Tongue (tissue), 3 donors: ENCODE measurements around the gene TNNT1. TPM values are rescaled to one million over a fixed set of nuclear protein-coding genes. Genes with fewer than 3 reads are reported as not detected.

ENCODE experiments used
- DNase-seq: peaks from one replicate; pipeline ENCODE4 v3.0.0-alpha.2; 2015
- small RNA-seq: library from RNA; depleted of rRNA; stranded (forward); fragments of <200 nt; gene quantifications from one replicate; pipeline ENCODE3, GENCODE V24; 2014; ENCODE audit warnings: low replicate concordance
- total RNA-seq: library from RNA; depleted of rRNA; stranded (reverse); fragments of >200 nt; gene quantifications from one replicate; pipeline ENCODE4 v1.2.3, GENCODE V29; 2014

TNNT1 gene
- total RNA-seq, 1 donor from 2014 or later = 338 TPM

DNA sequence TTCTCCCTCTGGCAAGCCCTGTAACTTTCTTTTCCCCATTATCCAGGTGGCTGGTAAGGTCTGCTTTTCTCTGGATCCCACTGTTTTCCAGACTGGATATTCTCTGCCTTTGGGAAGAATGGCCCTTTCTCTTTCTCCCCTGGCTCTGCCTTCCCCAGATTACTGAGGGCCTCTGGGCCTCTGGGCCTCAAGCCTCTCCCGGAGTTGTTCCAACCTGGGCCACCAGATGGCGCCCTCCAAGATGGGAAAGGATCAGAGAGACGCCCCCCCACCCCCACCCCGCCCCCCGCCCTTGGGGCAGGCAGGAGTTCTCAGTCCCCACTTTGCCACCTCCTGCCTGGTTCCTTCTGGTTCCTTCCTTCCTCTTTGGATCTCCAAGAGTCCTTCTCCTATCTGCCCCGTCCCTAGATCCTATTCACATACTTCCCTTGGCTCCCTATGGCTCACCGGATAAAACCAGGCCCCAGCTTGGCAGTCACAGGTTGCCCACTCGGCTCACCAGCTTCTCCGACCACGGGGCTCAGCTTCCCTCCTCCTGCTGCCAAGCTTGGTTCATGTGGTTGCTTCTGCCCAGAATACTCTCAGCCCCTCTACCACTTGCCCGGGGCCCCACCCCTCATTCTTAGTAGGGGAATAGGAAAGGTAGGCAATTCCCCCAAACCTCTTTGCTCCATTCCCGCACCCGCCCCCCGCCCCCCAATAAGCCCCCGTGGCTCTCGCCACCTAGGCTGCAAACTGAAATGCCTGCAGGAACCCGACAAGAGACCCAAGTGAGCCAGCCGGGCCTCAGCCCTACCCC, 60.3 kb downstream of the TNNT1 start:
- peak; percentile 87 for DNase-seq

DNA sequence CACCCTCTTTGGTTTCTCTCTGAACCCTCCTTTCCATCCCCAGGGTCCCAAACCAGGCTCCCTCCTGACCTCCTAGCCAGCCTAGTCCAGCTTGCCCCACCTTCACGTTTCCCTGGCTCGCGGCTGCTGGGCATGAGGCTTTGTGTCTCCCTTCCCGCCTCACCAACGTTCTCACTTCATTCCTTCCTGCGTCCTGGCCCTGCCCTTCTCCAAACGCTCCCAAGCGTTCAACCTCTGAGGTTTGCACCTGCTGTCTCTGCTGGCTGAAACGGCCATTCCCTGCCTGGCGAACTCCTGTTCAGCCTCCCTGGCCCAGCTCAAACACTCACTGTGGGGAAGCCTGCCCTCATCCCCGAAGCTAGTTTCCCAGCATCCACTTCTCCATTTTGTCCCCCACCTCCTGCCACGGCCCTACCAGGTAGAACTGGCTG, 61.0 kb downstream of the TNNT1 start:
- no peak for DNase-seq

- DNase-seq = no peak
Measured at GRCh38 chr19:55087542-55087901, 61.5 kb downstream of the TNNT1 start.

DNA sequence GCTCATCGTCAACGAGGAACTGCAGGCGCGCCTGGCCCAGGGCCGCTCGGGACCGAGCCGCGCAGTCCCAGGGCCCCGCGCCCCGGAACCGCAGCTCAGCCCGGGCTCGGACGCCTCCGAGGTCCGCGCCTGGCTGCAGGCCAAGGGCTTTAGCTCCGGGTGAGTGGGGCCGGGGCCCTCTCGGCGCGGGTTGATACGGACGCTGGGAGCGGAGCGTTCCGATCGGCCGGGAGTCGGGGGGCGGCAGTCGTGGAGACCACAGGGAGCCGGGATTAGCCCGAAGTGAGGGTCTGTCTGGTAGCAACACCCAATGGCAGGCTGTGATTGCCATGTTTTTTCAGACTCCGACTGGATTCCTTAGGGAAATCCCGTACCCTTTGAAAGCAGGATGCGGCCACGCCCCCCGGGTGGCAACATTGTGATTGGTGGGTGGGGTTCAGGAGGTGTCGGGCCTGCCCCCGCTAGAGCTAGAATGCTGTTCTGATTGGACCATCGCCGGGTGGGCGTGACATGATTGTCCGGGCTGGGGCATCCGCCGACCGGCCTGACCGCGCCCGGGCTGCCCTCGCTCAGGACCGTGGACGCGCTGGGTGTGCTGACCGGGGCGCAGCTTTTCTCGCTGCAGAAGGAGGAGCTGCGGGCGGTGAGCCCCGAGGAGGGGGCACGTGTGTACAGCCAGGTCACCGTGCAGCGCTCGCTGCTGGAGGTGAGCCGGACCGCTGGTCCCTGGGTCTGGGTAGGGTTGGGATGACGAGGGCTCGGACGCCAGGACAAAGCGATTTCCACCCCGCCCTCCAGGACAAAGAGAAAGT, 62.1 kb downstream of the TNNT1 start:
- DNase-seq = peak; percentile 92

DNA sequence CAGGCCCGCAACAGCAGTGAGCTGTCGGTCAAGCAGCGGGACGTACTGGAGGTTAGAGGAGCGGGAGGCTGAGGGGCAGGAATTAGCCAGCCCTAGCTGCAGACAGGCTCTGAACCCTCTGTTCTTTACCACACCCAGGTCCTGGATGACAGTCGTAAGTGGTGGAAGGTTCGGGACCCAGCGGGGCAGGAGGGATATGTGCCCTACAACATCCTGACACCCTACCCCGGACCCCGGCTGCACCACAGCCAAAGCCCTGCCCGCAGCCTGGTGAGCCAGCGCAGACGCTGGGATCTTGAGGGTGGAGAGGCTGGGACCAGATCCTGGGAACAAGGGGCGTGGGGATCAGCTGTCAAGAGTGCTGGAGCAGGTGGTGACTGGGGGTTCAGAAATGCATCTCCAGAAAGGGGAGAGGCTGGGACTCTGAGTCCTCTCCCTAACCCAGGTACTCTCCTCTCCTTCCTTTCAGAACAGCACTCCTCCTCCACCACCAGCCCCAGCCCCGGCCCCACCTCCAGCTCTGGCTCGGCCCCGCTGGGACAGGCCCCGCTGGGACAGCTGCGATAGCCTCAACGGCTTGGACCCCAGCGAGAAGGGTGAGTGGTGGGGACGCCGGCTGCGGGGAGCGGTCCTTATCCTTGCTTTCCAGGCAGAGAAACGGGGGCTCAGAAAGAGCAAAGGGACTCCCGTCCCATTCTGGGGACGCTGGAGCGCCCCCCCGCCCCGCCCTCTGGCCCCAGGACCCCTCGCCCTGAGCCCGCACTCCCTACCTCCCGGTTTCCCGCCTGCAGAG, 62.9 kb downstream of the TNNT1 start:
- no peak for DNase-seq

GRCh38 chr19:55084416-55084815, 64.6 kb downstream of the TNNT1 start:
- DNase-seq = no peak

DNA sequence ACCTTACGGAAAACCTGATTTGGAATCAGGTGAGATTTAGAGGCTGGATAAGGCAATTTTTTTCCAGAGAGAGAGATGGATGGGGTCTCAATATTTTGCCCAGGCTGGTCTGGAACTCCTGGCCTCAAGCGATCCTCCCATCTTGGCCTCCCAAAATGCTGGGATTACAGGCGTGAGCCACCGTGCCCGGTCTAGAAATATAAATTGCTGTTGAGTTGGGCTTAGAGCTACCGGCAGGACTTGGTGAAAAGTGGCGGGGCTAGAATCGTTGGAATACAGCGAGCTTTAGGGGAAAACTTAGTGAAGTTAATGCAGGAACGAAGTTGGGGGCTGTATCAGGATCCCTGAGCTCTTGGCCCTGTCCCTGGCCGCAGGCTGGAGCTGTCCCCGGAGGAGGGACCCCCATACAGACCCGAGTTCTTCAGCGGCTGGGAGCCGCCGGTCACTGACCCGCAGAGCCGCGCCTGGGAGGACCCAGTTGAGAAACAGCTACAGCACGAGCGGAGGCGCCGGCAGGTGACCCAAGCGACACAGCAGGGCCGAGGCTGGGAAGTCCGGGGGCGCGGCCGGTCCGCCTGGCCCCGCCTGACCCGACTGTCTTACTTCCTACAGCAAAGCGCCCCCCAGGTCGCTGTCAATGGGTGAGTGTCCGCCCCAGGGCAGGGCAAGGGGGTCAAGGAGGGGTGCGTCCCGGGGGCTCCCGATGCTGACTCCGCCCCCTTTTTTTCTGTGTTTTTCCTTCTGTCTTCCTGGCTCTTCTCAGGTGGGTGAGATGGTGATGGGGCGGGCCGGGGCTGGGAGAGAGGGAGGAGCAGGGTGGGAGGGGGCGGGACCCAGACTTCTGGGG, 65.8 kb downstream of the TNNT1 start:
- DNase-seq = no peak

Small RNAs within 50 kb of the gene (small RNA-seq; reads per million reads assigned to genes)
- gene MIR7975 (not detected), gene RF01210 (not detected)

Other genes starting within 250 kb of the TNNT1 start
- gene NCR1, start 243.1 kb downstream of the TNNT1 start, total RNA-seq = not detected
- gene NLRP7, start 201.7 kb downstream of the TNNT1 start, total RNA-seq = not detected
- gene NLRP2, start 182.8 kb downstream of the TNNT1 start, total RNA-seq = 7.3 TPM
- gene GP6, start 110.9 kb downstream of the TNNT1 start, total RNA-seq = 0.21 TPM
- 36.2 TPM for gene RDH13, start 86.1 kb downstream of the TNNT1 start, total RNA-seq
- gene EPS8L1, start 73.3 kb downstream of the TNNT1 start, total RNA-seq = 76.8 TPM
- gene PPP1R12C, start 31.6 kb downstream of the TNNT1 start, total RNA-seq = 48.4 TPM
- gene TNNI3, start 8.5 kb upstream of the TNNT1 start, total RNA-seq = 1.7 TPM
- gene DNAAF3, start 17.4 kb upstream of the TNNT1 start, total RNA-seq = 0.51 TPM
- gene SYT5, start 31.1 kb upstream of the TNNT1 start, total RNA-seq = not detected
- 3.9 TPM for gene PTPRH, start 60.3 kb upstream of the TNNT1 start, total RNA-seq
- 0.72 TPM for gene TMEM86B, start 79.6 kb upstream of the TNNT1 start, total RNA-seq
- 33.4 TPM for gene PPP6R1, start 109.8 kb upstream of the TNNT1 start, total RNA-seq
- 27.5 TPM for gene HSPBP1, start 130.9 kb upstream of the TNNT1 start, total RNA-seq
- 5.0 TPM for gene BRSK1, start 134.8 kb upstream of the TNNT1 start, total RNA-seq
- gene TMEM150B, start 176.1 kb upstream of the TNNT1 start, total RNA-seq = not detected
- gene KMT5C, start 190.7 kb upstream of the TNNT1 start, total RNA-seq = 13.3 TPM
- 0.72 TPM for gene COX6B2, start 205.5 kb upstream of the TNNT1 start, total RNA-seq
- not detected for gene GARIN5B, start 214.1 kb upstream of the TNNT1 start, total RNA-seq
- not detected for gene IL11, start 221.3 kb upstream of the TNNT1 start, total RNA-seq
- not detected for gene TMEM190, start 227.6 kb upstream of the TNNT1 start, total RNA-seq
- gene TMEM238, start 235.1 kb upstream of the TNNT1 start, total RNA-seq = 4.2 TPM
- 453 TPM for gene RPL28, start 236.7 kb upstream of the TNNT1 start, total RNA-seq